GM12878 (cell line): ENCODE measurements around the gene TMEM223. TPM values are rescaled to one million over a fixed set of nuclear protein-coding genes. Genes with fewer than 3 reads are reported as not detected.

ENCODE experiments used
- ATAC-seq: fragments of 200-7000 bp; cut with Tn5 transposase; 3 replicates; pipeline ENCODE4 v1.9.1; 2020; ENCODE audit warnings: mild to moderate bottlenecking, moderate library complexity
- Bru-seq: library from RNA; stranded (reverse); fragments of 400-500 nt; gene quantifications from one replicate; lab custom pipeline; 2021; lab: Mats Ljungman, UMichigan
- BruChase-seq, 2 experiments: library from RNA; stranded (reverse); fragments of 400-500 nt; gene quantifications; one replicate each; lab custom pipeline; 2021; lab: Mats Ljungman, UMichigan
- BruUV-seq: library from RNA; stranded (reverse); fragments of 400-500 nt; replicated peaks from 2 replicates; lab custom pipeline; 2021; lab: Mats Ljungman, UMichigan
- CTCF ChIA-PET: fragments of 300-600 bp; sonication (Branson Sonifier 250); formaldehyde crosslinking; extraction: SDS; loops from one replicate; lab custom pipeline; 2021; ENCODE audit warnings: inconsistent platforms; lab: Yijun Ruan, JAX
- POLR2A ChIA-PET: fragments of 350-600 bp; formaldehyde crosslinking; extraction: SDS; loops from one replicate; lab custom pipeline; 2021; ENCODE audit warnings: inconsistent platforms; lab: Charles Lee
- RAD21 ChIA-PET: fragments of 300-600 bp; sonication (Branson Sonifier 250); formaldehyde crosslinking; loops from one replicate; lab custom pipeline; 2023; ENCODE audit warnings: antibody characterized with exemption; ENCODE audit not compliant: unreplicated experiment; lab: Charles Lee
- SMC1A ChIA-PET: fragments of 300-600 bp; sonication (Branson Sonifier 250); formaldehyde crosslinking; loops from one replicate; lab custom pipeline; 2023; ENCODE audit not compliant: unreplicated experiment, uncharacterized antibody; lab: Charles Lee
- DNase-seq: peaks from one replicate; pipeline ENCODE4 v3.0.0-alpha.2; 2011; ENCODE audit warnings: low read depth, low spot score
- FAIRE-seq: peaks from 3 replicates; lab custom pipeline; 2011; peaks lifted over from hg19 to GRCh38; lab: Jason Lieb, UNC
- H2AFZ ChIP-seq: 2 replicates; pipeline ENCODE4 v1.6.0; 2011; ENCODE audit warnings: low read depth, low read length, control low read depth; ENCODE audit not compliant: control insufficient read depth
- H3K27ac ChIP-seq: 2 replicates; pipeline ENCODE4 v1.5.1; 2011; ENCODE audit warnings: control low read depth; ENCODE audit not compliant: control insufficient read depth, insufficient read depth
- H3K27me3 ChIP-seq, 2 experiments: replicated peaks in 1 of 2; 2 replicates each; pipeline versions ENCODE4 v1.6.0 to v1.6.1; 2011; ENCODE audit warnings: low read length in 1 of 2; ENCODE audit not compliant: control insufficient read depth in 2 of 2, insufficient read depth in 2 of 2
- H3K36me3 ChIP-seq, 2 experiments: 2 replicates each; pipeline ENCODE4 v1.5.1; 2011; ENCODE audit warnings: low read length in 1 of 2; ENCODE audit not compliant: control insufficient read depth in 2 of 2, insufficient read depth in 2 of 2
- H3K4me1 ChIP-seq: 2 replicates; pipeline ENCODE4 v1.6.1; 2011; ENCODE audit warnings: mild to moderate bottlenecking, low read length, moderate library complexity, mixed read lengths; ENCODE audit not compliant: control insufficient read depth, insufficient read depth
- H3K4me2 ChIP-seq: 2 replicates; pipeline ENCODE4 v1.6.0; 2011; ENCODE audit warnings: control low read depth; ENCODE audit not compliant: control insufficient read depth, insufficient read depth
- H3K4me3 ChIP-seq: fragments of 200-600 bp; sonication (generic); 2 replicates; pipeline ENCODE4 v1.5.1; 2016
- H3K79me2 ChIP-seq: 2 replicates; pipeline ENCODE4 v1.6.0; 2011; ENCODE audit warnings: low read length; ENCODE audit not compliant: control insufficient read depth, insufficient read depth
- H3K9ac ChIP-seq: 2 replicates; pipeline ENCODE4 v1.8.0; 2011; ENCODE audit warnings: low read length, control low read depth, mixed read lengths; ENCODE audit not compliant: control insufficient read depth, insufficient read depth
- H3K9me3 ChIP-seq: replicated peaks from 3 replicates; pipeline ENCODE4 v1.5.1; 2011; ENCODE audit warnings: mild to moderate bottlenecking, low read length; ENCODE audit not compliant: control insufficient read depth, insufficient read depth
- H4K20me1 ChIP-seq: 2 replicates; pipeline ENCODE4 v1.6.0; 2011; ENCODE audit not compliant: control insufficient read depth, insufficient read depth
- ATF7 ChIP-seq: fragments of 450-650 bp; IDR thresholded peaks from 2 replicates; pipeline ENCODE4 v1.6.1; 2016; ENCODE audit warnings: low read depth, mild to moderate bottlenecking
- CHD4 ChIP-seq: fragments of 200-600 bp; sonication (generic); IDR thresholded peaks from 2 replicates; pipeline ENCODE4 v1.6.1; 2016; ENCODE audit warnings: mild to moderate bottlenecking
- EZH2 ChIP-seq: IDR thresholded peaks from 2 replicates; pipeline ENCODE4 v1.6.1; 2012; ENCODE audit warnings: low read depth, mild to moderate bottlenecking, control low read depth, inconsistent platforms, low read length, borderline replicate concordance; ENCODE audit not compliant: control insufficient read depth
- FOXK2 ChIP-seq: fragments of 450-650 bp; IDR thresholded peaks from 2 replicates; pipeline ENCODE4 v1.6.1; 2017; ENCODE audit warnings: mild to moderate bottlenecking, moderate library complexity
- MYB ChIP-seq: fragments of 150-350 bp; IDR thresholded peaks from 2 replicates; pipeline ENCODE4 v1.6.1; 2014; ENCODE audit warnings: mild to moderate bottlenecking, low read depth, low read length, borderline replicate concordance
- RAD21 ChIP-seq: IDR thresholded peaks from 2 replicates; pipeline ENCODE4 v1.6.1; 2011; ENCODE audit warnings: mild to moderate bottlenecking, low read depth, low read length, moderate library complexity; ENCODE audit not compliant: insufficient read depth
- SRF ChIP-seq, 2 experiments: IDR thresholded peaks; 2 replicates each; pipeline ENCODE4 v1.6.1; 2011; ENCODE audit warnings: low read depth in 2 of 2, low read length in 2 of 2, mild to moderate bottlenecking in 1 of 2, moderate library complexity in 1 of 2
- SUPT20H ChIP-seq: IDR thresholded peaks from 2 replicates; pipeline ENCODE4 v1.6.1; 2011; ENCODE audit warnings: low read depth, mild to moderate bottlenecking, low read length, moderate library complexity, borderline replicate concordance; ENCODE audit not compliant: control insufficient read depth
- WGBS: methylation state at CpG from one replicate; pipeline ENCODE4 v1.1.6; 2016; ENCODE audit warnings: low lambda C conversion rate; ENCODE audit not compliant: insufficient replicate concordance, insufficient coverage; ENCODE audit errors: missing lambda C conversion rate; 5-methylcytosine and 5-hydroxymethylcytosine counted together
- in situ Hi-C: fragments of 300-500 bp; cut with MboI; formaldehyde crosslinking; loops from 9 replicates; pipeline ENCODE4 v1.14.3; 2018; ENCODE audit warnings: mixed read lengths
- intact Hi-C: fragments of 100-400 bp; cut with micrococcal nuclease; formaldehyde crosslinking; loops from one replicate; pipeline ENCODE4 v1.14.2; 2022; ENCODE audit not compliant: unreplicated experiment
- long read RNA-seq, 2 experiments: library from polyadenylated mRNA; unstranded; transcript quantifications; one replicate each; pipeline ENCODE4 v2.0.0, GENCODE V29; 2019 to 2020
- polyA minus RNA-seq, 3 experiments: library from RNA; depleted of rRNA, polyadenylated mRNA; stranded (reverse); fragments of >200 nt; gene quantifications; 2 replicates each; pipeline ENCODE4 v1.2.3, GENCODE V29; 2011
- polyA plus RNA-seq, 11 experiments: library from polyadenylated mRNA; depleted of rRNA in 4 of 11; unstranded in 6 of 11; stranded (reverse) in 5 of 11; fragments of >200 nt; fragmentation: Nextera tagmentation in 4 of 11; fragmentation: Illumina TruSeq in 1 of 11; extraction: Ambion mirVana in 4 of 11; extraction: Trizol in 1 of 11; gene quantifications; 1 replicate in 1 of 11; 2 replicates in 10 of 11; pipeline versions ENCODE4 v1.2.1 to v1.2.3, GENCODE V29; 2011 to 2016; ENCODE audit warnings: inconsistent platforms in 2 of 11, missing spikeins in 2 of 11, low read depth in 1 of 11
- total RNA-seq, 4 experiments: library from RNA; depleted of rRNA in 3 of 4; stranded (reverse); fragments of >200 nt in 3 of 4; fragmentation: Illumina TruSeq in 1 of 4; extraction: Trizol in 1 of 4; gene quantifications; 2 replicates each; pipeline versions ENCODE4 v1.2.1 to v1.2.3, GENCODE V29; 2013 to 2021
- TF ChIP-seq, protein P1 (sequence below): fragments of 450-650 bp; IDR thresholded peaks from 2 replicates; pipeline ENCODE4 v1.6.1; 2017; ENCODE audit warnings: mild to moderate bottlenecking, moderate library complexity
- TF ChIP-seq, protein P2 (sequence below): fragments of 450-650 bp; IDR thresholded peaks from 2 replicates; pipeline ENCODE4 v1.6.1; 2017; ENCODE audit warnings: low read depth, mild to moderate bottlenecking, moderate library complexity

The TMEM223 gene, protein sequence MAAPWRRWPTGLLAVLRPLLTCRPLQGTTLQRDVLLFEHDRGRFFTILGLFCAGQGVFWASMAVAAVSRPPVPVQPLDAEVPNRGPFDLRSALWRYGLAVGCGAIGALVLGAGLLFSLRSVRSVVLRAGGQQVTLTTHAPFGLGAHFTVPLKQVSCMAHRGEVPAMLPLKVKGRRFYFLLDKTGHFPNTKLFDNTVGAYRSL
- total RNA-seq (2013; cell fraction: nucleolus; rRNA removed), result 12.7 and 15.3 TPM in 2 replicates
- 21.4 and 25.0 TPM in 2 replicates for total RNA-seq (2014; rRNA removed)
- total RNA-seq (2014; rRNA removed; fragmentation: Illumina TruSeq; extraction: Trizol), result 11.7 and 12.3 TPM in 2 replicates
- 15.3 and 16.4 TPM in 2 replicates for total RNA-seq (2021)
- 3.3 TPM for polyA plus RNA-seq (2011; ENCODE audit: low read depth)
- polyA plus RNA-seq (2011; rRNA removed), result 7.2 and 9.9 TPM in 2 replicates
- polyA plus RNA-seq (2011; cell fraction: cytosol; rRNA removed), result 10.3 and 16.5 TPM in 2 replicates
- 8.4 and 9.0 TPM in 2 replicates for polyA plus RNA-seq (2011; cell fraction: nucleus; rRNA removed)
- 10.0 and 13.6 TPM in 2 replicates for polyA plus RNA-seq (2012)
- 9.5 and 11.1 TPM in 2 replicates for polyA plus RNA-seq (2014; fragmentation: Illumina TruSeq; extraction: Trizol)
- 10 to 100 TPM in 1 of 2 experiments, 1 to 10 TPM in 1; 5.3 to 10.5 TPM for polyA plus RNA-seq (2014; fragmentation: Nextera tagmentation; extraction: Ambion mirVana)
- 24.7 and 27.0 TPM in 2 replicates for polyA plus RNA-seq (2014; rRNA removed)
- polyA plus RNA-seq (2016; fragmentation: Nextera tagmentation; extraction: Ambion mirVana), result 10 to 100 TPM; 32.7 to 33.2 TPM
- polyA minus RNA-seq (2011; rRNA and poly(A)+ RNA removed), result 5.6 and 9.3 TPM in 2 replicates
- 3.5 and 4.9 TPM in 2 replicates for polyA minus RNA-seq (2011; cell fraction: cytosol; rRNA and poly(A)+ RNA removed)
- 10.9 and 17.3 TPM in 2 replicates for polyA minus RNA-seq (2011; cell fraction: nucleus; rRNA and poly(A)+ RNA removed)
- Bru-seq, nascent RNA, result percentile 65 among the genes with signal in this experiment
- percentile 53 among the genes with signal in this experiment for BruChase-seq, experiment 1, labeled RNA remaining after a 6-hour chase
- BruChase-seq, experiment 2, labeled RNA remaining after a 2-hour chase, result percentile 61 among the genes with signal in this experiment
- long read RNA-seq, experiment 1, transcript TMEM223-201 (2 exons, 1,288 nt), result major isoform, 8 of 9 reads
- long read RNA-seq, experiment 1, partial matches to known transcripts, result 0 of 9 reads
- long read RNA-seq, experiment 1, other reads (novel, unspliced or antisense), result 1 of 9 reads
- long read RNA-seq, experiment 2, partial matches to known transcripts, result 0 of 6 reads
- long read RNA-seq, experiment 2, other reads (novel, unspliced or antisense), result 2 of 6 reads

DNA sequence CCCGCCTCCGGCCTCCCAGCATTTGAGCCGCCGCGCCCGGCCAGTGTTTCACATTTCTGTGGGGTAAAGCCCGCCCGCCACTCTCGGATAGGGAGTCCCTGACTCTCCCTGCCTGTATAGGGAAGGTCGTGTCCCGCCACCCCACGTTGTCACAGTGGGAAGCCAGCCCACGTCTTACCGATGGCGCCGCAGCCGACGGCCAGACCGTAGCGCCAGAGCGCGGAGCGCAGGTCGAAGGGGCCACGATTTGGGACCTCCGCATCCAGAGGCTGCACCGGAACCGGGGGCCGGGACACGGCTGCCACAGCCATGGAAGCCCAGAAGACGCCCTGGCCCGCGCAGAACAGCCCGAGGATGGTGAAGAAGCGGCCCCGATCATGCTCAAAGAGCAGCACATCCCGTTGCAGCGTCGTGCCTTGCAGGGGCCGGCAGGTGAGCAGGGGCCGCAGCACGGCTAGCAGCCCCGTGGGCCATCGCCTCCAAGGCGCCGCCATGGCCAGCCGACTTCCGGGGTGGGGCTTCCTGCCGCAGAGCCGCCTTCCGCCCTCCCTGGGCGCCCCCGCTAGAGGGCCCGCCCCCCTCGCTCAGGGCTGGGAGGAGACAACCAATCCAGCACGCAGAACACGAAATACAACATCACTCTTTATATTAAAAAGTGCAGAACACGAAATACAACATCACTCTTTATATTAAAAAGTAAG, at the start of gene TMEM223:
TMEM223 (minus strand) TSS at position 506 of the 701 bp plus-strand sequence; CDS start at position 494, 12 bp downstream.
- Histone ChIP-seq H3K27ac (peak within 1 kb of the TSS; percentile 63), H3K9ac (peak within 1 kb of the TSS; percentile 76), H3K27me3 (no peaks in the 10 kb centered on the region), H3K4me3 (peak within 1 kb of the TSS; percentile 84), H3K4me2 (peak within 1 kb of the TSS; percentile 88), H3K9me3 (no peaks in the 10 kb centered on the region), H3K79me2 (peaks cover 37% of the 10 kb centered on the region), H3K36me3 (peaks cover 14 to 27% of the 10 kb centered on the region in 2 experiments), H3K4me1 (peaks cover 11% of the 10 kb centered on the region), H2AFZ (peak within 1 kb of the TSS; percentile 71; the same call in 1 of the 2 replicates), H4K20me1 (no peaks in the 10 kb centered on the region)
- SMC1A ChIA-PET, result interaction anchor here (0.8 to 1.0 kb wide), 2 partner anchors 40 to 66 kb away, joined by 3 to 4 read pairs; no protein-coding TSS in a partner anchor
- intact Hi-C loops, result no loop called here
- RAD21 ChIA-PET, result interaction anchor here (0.6 to 1.3 kb wide), 4 partner anchors 17 to 169 kb away, joined by 3 read pairs; partner anchors contain the start of gene STX5
- under 1% methylated on average over 52 of the region's 58 CpGs for WGBS
- in situ Hi-C loops, result no loop called here
- ATAC-seq (peak; percentile 90), FAIRE-seq (peak; percentile 27), DNase-seq (no peak)
- POLR2A ChIA-PET, result interaction anchor here (0.6 to 6.0 kb wide), 10 partner anchors 12 to 230 kb away, joined by 3 to 44 read pairs (median 4); partner anchors contain the start of genes NXF1, POLR2G, STX5 and TEX54
- CTCF ChIA-PET, result interaction anchor here (0.9 to 6.6 kb wide), 7 partner anchors 8 to 90 kb away, joined by 3 to 68 read pairs (median 4); partner anchors contain the start of gene SLC3A2
- BruUV-seq, result no TSS peak
- TF ChIP-seq, protein P1, sequence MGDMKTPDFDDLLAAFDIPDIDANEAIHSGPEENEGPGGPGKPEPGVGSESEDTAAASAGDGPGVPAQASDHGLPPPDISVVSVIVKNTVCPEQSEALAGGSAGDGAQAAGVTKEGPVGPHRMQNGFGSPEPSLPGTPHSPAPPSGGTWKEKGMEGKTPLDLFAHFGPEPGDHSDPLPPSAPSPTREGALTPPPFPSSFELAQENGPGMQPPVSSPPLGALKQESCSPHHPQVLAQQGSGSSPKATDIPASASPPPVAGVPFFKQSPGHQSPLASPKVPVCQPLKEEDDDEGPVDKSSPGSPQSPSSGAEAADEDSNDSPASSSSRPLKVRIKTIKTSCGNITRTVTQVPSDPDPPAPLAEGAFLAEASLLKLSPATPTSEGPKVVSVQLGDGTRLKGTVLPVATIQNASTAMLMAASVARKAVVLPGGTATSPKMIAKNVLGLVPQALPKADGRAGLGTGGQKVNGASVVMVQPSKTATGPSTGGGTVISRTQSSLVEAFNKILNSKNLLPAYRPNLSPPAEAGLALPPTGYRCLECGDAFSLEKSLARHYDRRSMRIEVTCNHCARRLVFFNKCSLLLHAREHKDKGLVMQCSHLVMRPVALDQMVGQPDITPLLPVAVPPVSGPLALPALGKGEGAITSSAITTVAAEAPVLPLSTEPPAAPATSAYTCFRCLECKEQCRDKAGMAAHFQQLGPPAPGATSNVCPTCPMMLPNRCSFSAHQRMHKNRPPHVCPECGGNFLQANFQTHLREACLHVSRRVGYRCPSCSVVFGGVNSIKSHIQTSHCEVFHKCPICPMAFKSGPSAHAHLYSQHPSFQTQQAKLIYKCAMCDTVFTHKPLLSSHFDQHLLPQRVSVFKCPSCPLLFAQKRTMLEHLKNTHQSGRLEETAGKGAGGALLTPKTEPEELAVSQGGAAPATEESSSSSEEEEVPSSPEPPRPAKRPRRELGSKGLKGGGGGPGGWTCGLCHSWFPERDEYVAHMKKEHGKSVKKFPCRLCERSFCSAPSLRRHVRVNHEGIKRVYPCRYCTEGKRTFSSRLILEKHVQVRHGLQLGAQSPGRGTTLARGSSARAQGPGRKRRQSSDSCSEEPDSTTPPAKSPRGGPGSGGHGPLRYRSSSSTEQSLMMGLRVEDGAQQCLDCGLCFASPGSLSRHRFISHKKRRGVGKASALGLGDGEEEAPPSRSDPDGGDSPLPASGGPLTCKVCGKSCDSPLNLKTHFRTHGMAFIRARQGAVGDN, result peak; percentile 82
- no peak for TF ChIP-seq EZH2
- TF ChIP-seq RAD21, result no peak
- TF ChIP-seq, protein P2, sequence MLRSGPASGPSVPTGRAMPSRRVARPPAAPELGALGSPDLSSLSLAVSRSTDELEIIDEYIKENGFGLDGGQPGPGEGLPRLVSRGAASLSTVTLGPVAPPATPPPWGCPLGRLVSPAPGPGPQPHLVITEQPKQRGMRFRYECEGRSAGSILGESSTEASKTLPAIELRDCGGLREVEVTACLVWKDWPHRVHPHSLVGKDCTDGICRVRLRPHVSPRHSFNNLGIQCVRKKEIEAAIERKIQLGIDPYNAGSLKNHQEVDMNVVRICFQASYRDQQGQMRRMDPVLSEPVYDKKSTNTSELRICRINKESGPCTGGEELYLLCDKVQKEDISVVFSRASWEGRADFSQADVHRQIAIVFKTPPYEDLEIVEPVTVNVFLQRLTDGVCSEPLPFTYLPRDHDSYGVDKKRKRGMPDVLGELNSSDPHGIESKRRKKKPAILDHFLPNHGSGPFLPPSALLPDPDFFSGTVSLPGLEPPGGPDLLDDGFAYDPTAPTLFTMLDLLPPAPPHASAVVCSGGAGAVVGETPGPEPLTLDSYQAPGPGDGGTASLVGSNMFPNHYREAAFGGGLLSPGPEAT, result peak; percentile 83
- TF ChIP-seq SUPT20H, result no peak
- peak in 1 of 2 experiments; percentile 43; a peak in 1 of 4 replicates for TF ChIP-seq SRF (IDR thresholded peaks at IDR 0.05; ENCODE audit: low read depth in 2 of 2, low read length in 2 of 2)
- no peak for TF ChIP-seq FOXK2
- TF ChIP-seq MYB, result 0 out of 2 replicates have a peak, but pooled peaks have one; percentile 34
- no peak for TF ChIP-seq ATF7
- no peak for TF ChIP-seq CHD4
